ENCODE measurements around the gene CIPC.

CIPC gene

DNA sequence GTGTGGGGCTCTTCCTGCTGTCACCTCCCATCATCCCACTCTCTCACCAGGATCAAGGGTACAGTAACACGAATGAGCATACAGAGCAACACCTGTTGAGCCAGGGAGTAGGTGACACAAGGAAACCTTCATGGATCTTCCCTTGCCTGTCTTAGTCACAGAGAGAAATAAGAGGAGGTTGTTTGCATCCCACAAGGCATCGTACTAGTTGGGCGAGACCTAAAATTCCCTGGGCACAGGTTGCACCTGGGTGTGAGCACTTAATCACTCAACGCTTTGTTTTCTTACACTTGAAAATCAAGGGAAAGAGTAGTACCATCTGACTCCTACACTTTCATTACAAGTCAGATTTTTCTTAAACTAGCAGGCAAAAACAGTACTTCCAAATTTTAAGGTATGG is 16.6 kb downstream of the CIPC start:
- Histone ChIP-seq H3K4me3 (ENCODE audit: low read depth, low read length) (no peak overlapping the region), H3K27me3 (ENCODE audit: insufficient read depth, low read length) (no peaks in the 10 kb centered on the region), H3K27ac (ENCODE audit: low read depth, low read length) (no peak overlapping the region), H3K36me3 (ENCODE audit: insufficient read depth, low read length) (no peaks in the 10 kb centered on the region), H2AFZ (ENCODE audit: low read length, unreplicated experiment) (no peak overlapping the region), H3K79me2 (ENCODE audit: control insufficient read depth, insufficient read depth, low read length, unreplicated experiment) (no peaks in the 10 kb centered on the region), H3K4me1 (ENCODE audit: control insufficient read depth, insufficient read depth, low read length, unreplicated experiment) (no peaks in the 10 kb centered on the region)

DNA sequence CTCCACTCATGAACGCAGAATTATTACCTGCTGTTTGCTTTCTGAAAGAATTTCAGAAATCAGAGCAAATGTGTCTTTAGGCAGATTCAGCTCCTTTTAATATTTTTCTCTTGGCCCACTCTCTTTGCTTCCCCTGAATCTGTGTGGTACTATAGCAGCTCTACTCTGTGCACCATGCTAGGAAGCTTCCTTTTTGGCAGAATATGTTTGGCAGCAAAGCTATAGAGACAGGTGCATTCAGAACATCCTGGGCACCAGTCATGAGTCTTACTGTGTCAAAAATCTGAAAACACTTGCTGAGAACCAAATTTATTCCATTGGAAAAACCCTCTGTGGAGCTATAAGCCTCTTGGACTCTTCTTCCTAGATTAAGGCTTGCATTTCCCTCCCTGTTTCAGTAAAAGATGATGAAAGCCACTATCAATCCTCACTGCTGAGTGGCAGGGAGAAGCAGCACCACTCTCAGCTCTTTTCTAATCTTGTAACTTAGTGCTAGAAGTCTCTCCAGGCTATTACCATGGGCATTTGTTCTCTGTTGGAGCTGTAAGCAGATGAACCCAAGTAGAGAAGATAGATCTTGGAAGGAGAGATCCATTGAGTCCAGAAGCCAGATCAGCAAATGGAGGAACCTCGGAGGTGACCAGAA is 18.2 kb downstream of the CIPC start:
- no peaks in the 10 kb centered on the region for H3K27me3 ChIP-seq (ENCODE audit: insufficient read depth, low read length)
- H3K27ac ChIP-seq (ENCODE audit: low read depth, low read length) = no peak overlapping the region
- H3K4me1 ChIP-seq (ENCODE audit: control insufficient read depth, insufficient read depth, low read length, unreplicated experiment) = no peaks in the 10 kb centered on the region
- H2AFZ ChIP-seq (ENCODE audit: low read length, unreplicated experiment) = no peak overlapping the region
- H3K79me2 ChIP-seq (ENCODE audit: control insufficient read depth, insufficient read depth, low read length, unreplicated experiment) = no peaks in the 10 kb centered on the region
- no peaks in the 10 kb centered on the region for H3K36me3 ChIP-seq (ENCODE audit: insufficient read depth, low read length)
- no peak overlapping the region for H3K4me3 ChIP-seq (ENCODE audit: low read depth, low read length)

DNA sequence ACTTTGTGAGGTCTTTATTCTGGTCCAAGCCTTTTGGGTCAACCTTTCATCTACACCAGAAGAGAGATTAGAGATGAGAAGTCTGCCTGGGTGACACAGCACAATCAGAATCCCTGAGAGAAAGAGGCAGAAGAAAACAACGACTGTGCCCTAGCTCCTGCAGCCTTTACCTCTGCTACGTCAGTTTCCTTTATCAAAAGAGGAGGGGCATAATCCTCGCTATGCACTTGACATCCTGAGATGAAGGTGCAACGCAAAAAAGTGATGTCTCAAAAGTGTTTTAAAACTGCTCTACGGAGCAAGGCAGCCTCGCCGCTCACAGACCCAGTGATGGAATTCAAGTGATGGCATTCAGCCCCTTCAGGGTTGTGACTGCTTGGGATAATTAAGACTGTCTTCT is 21.8 kb downstream of the CIPC start:
- Histone ChIP-seq H3K4me3 (ENCODE audit: low read depth, low read length) (no peak overlapping the region), H3K27ac (ENCODE audit: low read depth, low read length) (no peak overlapping the region), H3K27me3 (ENCODE audit: insufficient read depth, low read length) (0 out of 2 replicates have a peak, but pooled peaks cover 7% of the 10 kb centered on the region), H3K36me3 (ENCODE audit: insufficient read depth, low read length) (no peaks in the 10 kb centered on the region), H3K79me2 (ENCODE audit: control insufficient read depth, insufficient read depth, low read length, unreplicated experiment) (no peaks in the 10 kb centered on the region), H3K4me1 (ENCODE audit: control insufficient read depth, insufficient read depth, low read length, unreplicated experiment) (no peaks in the 10 kb centered on the region), H2AFZ (ENCODE audit: low read length, unreplicated experiment) (no peak overlapping the region)

DNA sequence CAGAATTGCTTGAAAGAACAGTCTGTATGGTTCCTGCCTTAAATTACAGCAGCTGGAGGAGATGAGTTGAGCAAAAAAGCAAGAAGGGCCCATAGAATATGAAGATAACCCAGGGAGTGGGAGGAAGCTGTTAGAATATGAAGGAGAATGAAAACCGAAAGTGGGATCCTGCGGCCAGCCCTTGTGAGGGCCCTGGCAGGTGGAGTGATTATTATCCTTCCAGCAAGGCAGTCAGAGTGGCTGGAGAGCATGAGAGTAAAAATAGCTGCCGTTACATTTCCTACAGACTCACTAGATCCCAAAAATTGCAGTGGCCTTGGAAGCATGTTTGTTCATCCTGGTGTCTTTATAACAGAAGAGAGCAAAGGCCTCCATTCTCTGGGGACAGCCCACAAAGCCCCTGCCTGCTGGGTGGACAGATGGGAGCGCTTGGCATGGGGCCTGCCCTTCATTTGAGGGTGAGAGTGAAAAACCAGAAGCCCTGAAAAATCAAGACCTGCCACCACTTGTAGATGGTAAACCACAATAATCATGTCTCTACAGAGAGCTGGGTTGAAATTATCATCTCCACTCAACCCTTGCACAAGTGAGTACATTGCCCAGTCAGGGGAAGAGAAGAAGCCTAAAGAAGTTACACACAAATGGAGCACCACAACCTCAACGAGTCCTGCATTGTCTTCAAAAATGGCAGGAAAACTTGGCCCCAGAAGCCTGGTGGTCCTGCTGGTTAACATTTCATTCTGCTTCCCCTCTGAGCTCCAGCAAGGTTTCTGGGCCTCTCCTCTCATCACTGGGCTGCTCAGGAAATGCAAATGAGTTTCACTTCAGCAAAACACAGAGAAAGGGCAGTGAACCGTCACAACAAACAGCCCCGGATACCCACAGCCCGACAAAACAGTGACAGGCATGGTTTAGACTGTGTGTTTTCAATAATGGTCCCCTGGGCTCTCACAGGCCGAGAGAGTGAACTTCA is 23.0 kb downstream of the CIPC start:
- H3K27ac ChIP-seq (ENCODE audit: low read depth, low read length) = no peak overlapping the region
- no peak overlapping the region for H3K4me3 ChIP-seq (ENCODE audit: low read depth, low read length)
- peaks cover 18% of the 10 kb centered on the region for H3K27me3 ChIP-seq (ENCODE audit: insufficient read depth, low read length)
- H3K4me1 ChIP-seq (ENCODE audit: control insufficient read depth, insufficient read depth, low read length, unreplicated experiment) = peaks cover 4% of the 10 kb centered on the region
- no peak overlapping the region for H2AFZ ChIP-seq (ENCODE audit: low read length, unreplicated experiment)
- H3K36me3 ChIP-seq (ENCODE audit: insufficient read depth, low read length) = no peaks in the 10 kb centered on the region
- H3K79me2 ChIP-seq (ENCODE audit: control insufficient read depth, insufficient read depth, low read length, unreplicated experiment) = no peaks in the 10 kb centered on the region

DNA sequence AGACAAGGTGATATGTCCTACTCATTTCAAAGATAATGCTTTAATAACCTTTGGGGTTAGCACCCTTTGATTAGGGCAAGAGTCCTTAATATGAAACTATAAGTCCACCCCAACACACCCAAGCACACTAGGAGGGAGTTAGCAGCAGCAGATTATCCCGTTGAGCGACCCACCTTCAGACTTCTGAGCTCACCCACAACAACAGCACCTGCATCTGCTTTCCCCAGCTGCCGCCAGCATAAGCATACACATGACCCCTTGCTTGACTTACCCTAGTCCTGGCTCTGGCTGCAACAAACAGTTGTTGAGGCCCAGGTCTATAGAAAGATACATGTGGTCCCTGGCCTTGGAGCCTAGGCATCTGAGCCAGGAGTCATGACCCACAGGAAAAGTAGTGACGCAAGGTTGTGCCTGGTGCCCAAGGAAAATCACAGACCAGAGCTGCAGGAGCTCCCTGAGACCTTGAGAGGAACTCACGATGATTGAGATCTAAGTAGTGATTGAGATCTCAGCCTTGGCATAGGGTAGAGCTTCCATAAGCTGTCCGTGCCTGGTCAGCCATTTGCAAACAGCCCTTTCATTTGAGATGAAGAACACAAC is 24.6 kb downstream of the CIPC start:
- Histone ChIP-seq H3K4me1 (ENCODE audit: control insufficient read depth, insufficient read depth, low read length, unreplicated experiment) (peaks cover 4% of the 10 kb centered on the region), H2AFZ (ENCODE audit: low read length, unreplicated experiment) (no peak overlapping the region), H3K27me3 (ENCODE audit: insufficient read depth, low read length) (peaks cover 33% of the 10 kb centered on the region), H3K4me3 (ENCODE audit: low read depth, low read length) (no peak overlapping the region), H3K27ac (ENCODE audit: low read depth, low read length) (no peak overlapping the region), H3K36me3 (ENCODE audit: insufficient read depth, low read length) (no peaks in the 10 kb centered on the region), H3K79me2 (ENCODE audit: control insufficient read depth, insufficient read depth, low read length, unreplicated experiment) (no peaks in the 10 kb centered on the region)

DNA sequence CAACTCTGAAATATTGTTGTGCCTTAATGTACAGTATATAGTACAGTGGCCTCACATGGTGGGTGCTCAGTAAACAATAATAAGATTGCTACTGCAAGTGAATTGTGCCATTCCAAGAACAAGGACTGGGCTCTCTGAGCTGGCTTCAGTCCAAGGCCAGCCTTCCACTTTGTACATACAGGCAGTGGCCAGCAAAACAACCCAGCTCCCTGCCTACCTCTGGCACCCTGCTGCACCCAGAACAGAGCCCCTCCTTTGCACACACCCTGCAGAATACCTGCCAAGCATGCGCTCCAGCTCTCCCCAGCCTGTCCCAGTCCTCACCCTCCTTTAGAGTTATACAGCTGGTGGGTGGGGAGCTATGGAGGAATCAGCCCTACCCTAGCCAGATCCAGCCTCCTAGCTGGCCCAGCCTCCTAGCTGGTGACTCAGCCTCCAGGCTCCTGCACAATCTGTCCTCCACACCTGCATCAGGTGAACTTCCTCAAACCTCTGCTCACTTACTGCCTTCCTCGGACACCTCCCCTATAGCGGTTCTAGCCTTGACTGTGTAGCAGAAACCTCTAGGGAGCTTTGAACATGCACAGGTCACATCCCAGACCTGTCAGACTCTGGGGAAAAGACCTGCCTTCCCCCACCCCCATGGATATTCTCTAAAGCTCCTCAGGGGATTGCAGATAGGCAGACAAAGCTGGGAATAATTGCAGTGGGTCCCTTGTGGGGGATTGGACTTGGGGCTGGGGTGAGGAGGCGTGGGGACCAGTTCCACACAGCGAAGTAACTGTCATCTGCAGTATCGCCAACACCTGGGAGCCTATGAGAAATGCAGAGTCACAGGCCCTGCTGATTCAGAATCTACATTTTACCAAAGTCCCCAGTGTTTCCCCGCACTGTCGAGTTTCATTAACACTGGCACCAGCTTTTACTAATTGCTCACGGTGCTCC is 25.6 kb downstream of the CIPC start:
- Histone ChIP-seq H3K4me1 (ENCODE audit: control insufficient read depth, insufficient read depth, low read length, unreplicated experiment) (peaks cover 4% of the 10 kb centered on the region), H3K27me3 (ENCODE audit: insufficient read depth, low read length) (peaks cover 43% of the 10 kb centered on the region), H3K27ac (ENCODE audit: low read depth, low read length) (no peak overlapping the region), H3K4me3 (ENCODE audit: low read depth, low read length) (no peak overlapping the region), H3K36me3 (ENCODE audit: insufficient read depth, low read length) (no peaks in the 10 kb centered on the region), H3K79me2 (ENCODE audit: control insufficient read depth, insufficient read depth, low read length, unreplicated experiment) (no peaks in the 10 kb centered on the region), H2AFZ (ENCODE audit: low read length, unreplicated experiment) (no peak overlapping the region)

DNA sequence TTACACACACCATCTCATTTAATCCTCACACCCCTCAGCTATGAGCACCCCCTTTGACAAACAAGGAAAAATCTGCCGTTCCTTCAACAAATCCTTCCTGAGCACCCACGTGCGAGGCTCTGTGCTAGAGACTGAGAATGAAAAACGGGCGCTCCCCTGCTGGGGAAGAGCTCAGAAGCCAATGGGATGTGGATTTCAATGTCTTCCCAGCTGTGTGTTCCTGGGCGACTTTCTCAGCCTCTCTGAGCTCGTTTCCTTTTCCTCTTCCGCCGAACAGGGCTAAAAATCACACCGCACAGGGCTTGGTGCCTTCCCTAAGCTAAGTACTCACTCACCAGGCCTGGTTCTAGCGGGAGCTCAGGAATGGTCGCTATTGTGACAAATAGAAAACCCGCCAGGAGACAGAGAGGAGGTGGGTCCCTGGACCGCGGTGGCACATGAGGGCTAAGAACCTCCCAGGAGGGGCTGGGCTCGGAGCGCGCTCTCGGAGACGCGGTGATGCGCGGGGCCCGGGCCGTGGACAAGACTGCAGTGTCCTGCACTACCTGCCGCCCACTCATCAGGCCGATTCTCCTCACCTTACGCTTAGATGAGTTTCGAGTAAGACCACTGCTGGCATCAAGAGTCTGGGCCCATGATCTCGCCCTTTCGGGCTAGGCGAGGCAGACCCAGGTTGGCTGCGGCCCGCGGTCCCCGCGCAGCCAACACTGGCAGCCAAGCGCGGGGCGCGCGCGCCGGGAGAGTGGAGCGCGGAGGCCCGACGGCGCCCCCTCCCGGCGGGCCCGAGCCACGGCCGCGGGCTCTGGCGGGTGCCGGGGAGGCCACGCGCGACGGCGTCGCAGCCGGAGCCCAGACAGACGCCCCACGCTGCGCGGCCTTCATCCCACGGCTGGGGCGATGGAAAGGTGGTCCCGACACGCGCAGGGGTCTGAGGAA is 26.6 kb downstream of the CIPC start:
- peak overlapping the region; percentile 57 for H2AFZ ChIP-seq (ENCODE audit: low read length, unreplicated experiment)
- H3K36me3 ChIP-seq (ENCODE audit: insufficient read depth, low read length) = no peaks in the 10 kb centered on the region
- H3K27me3 ChIP-seq (ENCODE audit: insufficient read depth, low read length) = peaks cover 52% of the 10 kb centered on the region
- no peak overlapping the region for H3K27ac ChIP-seq (ENCODE audit: low read depth, low read length)
- no peaks in the 10 kb centered on the region for H3K79me2 ChIP-seq (ENCODE audit: control insufficient read depth, insufficient read depth, low read length, unreplicated experiment)
- H3K4me1 ChIP-seq (ENCODE audit: control insufficient read depth, insufficient read depth, low read length, unreplicated experiment) = peaks cover 4% of the 10 kb centered on the region
- peak overlapping the region; percentile 76 for H3K4me3 ChIP-seq (ENCODE audit: low read depth, low read length)

DNA sequence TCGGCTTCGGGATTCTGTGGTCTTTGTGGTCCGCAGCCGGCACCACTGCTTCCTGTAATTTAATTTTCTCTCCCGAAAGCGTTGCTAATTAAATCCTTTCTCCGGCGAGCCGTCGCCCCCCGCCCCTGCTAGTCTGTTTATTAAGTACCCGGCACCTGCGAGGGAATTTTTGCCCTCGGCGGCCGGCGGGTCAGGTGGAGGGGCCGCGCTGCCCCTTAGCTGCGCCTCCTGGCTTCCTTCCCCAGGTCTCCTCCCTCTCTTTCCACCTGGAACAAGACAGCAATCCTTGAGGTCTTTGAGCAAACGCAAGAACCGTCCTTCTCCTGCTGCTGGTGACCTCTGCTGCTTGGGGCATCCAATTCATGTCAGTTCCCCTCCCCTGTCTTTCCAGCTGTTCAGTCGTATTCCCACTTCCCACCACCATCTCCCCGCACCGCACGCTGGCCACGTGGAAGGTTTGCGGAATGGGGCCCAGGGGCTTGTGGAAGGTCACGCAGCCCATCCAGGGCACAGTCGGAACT is 27.3 kb downstream of the CIPC start:
- H2AFZ ChIP-seq (ENCODE audit: low read length, unreplicated experiment) = no peak overlapping the region
- H3K4me3 ChIP-seq (ENCODE audit: low read depth, low read length) = peak overlapping the region; percentile 76
- no peaks in the 10 kb centered on the region for H3K79me2 ChIP-seq (ENCODE audit: control insufficient read depth, insufficient read depth, low read length, unreplicated experiment)
- H3K27me3 ChIP-seq (ENCODE audit: insufficient read depth, low read length) = peaks cover 58% of the 10 kb centered on the region
- H3K27ac ChIP-seq (ENCODE audit: low read depth, low read length) = no peak overlapping the region
- H3K4me1 ChIP-seq (ENCODE audit: control insufficient read depth, insufficient read depth, low read length, unreplicated experiment) = peaks cover 4% of the 10 kb centered on the region
- no peaks in the 10 kb centered on the region for H3K36me3 ChIP-seq (ENCODE audit: insufficient read depth, low read length)

DNA sequence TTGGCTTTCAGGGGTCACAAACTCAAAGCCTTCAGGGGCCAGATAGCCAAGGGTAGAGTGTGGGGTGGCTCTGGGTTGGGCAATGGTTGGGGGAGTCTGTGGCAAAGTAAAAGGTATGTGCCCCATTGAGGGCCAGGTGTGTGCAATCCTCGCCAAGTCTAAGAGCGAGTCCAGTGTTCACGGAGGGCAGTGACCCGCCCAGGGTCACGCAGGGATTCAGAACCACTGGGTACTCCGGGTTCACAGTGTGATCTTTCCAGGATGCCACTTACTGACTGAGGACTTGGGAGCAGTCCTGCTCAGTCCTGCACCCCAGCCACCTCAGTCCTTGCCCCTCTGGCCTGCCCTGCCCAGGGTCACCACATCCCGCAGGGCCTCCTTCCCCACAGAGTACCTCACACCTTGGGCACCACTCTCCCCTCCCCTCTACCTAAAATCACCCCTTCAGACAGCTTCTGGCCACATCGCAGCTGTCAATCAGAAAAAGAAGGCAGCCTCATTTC is 27.8 kb downstream of the CIPC start:
- H3K27me3 ChIP-seq (ENCODE audit: insufficient read depth, low read length) = peaks cover 63% of the 10 kb centered on the region
- no peak overlapping the region for H3K4me3 ChIP-seq (ENCODE audit: low read depth, low read length)
- no peak overlapping the region for H3K27ac ChIP-seq (ENCODE audit: low read depth, low read length)
- H3K4me1 ChIP-seq (ENCODE audit: control insufficient read depth, insufficient read depth, low read length, unreplicated experiment) = peaks cover 4% of the 10 kb centered on the region
- H3K79me2 ChIP-seq (ENCODE audit: control insufficient read depth, insufficient read depth, low read length, unreplicated experiment) = no peaks in the 10 kb centered on the region
- H2AFZ ChIP-seq (ENCODE audit: low read length, unreplicated experiment) = no peak overlapping the region
- no peaks in the 10 kb centered on the region for H3K36me3 ChIP-seq (ENCODE audit: insufficient read depth, low read length)
